Stimulated activated CD4-positive, alpha-beta T cell treated with anti-CD3 and anti-CD28 coated beads, Interleukin-4, amount 100 ng/mL, for 4 hours (primary cell): ENCODE measurements around the gene SEMA4G.

Experiments
- DNase-seq, 2 experiments: peaks; one replicate each; pipeline ENCODE4 v3.0.0-alpha.2; 2020

Gene SEMA4G, protein sequence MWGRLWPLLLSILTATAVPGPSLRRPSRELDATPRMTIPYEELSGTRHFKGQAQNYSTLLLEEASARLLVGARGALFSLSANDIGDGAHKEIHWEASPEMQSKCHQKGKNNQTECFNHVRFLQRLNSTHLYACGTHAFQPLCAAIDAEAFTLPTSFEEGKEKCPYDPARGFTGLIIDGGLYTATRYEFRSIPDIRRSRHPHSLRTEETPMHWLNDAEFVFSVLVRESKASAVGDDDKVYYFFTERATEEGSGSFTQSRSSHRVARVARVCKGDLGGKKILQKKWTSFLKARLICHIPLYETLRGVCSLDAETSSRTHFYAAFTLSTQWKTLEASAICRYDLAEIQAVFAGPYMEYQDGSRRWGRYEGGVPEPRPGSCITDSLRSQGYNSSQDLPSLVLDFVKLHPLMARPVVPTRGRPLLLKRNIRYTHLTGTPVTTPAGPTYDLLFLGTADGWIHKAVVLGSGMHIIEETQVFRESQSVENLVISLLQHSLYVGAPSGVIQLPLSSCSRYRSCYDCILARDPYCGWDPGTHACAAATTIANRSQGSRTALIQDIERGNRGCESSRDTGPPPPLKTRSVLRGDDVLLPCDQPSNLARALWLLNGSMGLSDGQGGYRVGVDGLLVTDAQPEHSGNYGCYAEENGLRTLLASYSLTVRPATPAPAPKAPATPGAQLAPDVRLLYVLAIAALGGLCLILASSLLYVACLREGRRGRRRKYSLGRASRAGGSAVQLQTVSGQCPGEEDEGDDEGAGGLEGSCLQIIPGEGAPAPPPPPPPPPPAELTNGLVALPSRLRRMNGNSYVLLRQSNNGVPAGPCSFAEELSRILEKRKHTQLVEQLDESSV

DNA sequence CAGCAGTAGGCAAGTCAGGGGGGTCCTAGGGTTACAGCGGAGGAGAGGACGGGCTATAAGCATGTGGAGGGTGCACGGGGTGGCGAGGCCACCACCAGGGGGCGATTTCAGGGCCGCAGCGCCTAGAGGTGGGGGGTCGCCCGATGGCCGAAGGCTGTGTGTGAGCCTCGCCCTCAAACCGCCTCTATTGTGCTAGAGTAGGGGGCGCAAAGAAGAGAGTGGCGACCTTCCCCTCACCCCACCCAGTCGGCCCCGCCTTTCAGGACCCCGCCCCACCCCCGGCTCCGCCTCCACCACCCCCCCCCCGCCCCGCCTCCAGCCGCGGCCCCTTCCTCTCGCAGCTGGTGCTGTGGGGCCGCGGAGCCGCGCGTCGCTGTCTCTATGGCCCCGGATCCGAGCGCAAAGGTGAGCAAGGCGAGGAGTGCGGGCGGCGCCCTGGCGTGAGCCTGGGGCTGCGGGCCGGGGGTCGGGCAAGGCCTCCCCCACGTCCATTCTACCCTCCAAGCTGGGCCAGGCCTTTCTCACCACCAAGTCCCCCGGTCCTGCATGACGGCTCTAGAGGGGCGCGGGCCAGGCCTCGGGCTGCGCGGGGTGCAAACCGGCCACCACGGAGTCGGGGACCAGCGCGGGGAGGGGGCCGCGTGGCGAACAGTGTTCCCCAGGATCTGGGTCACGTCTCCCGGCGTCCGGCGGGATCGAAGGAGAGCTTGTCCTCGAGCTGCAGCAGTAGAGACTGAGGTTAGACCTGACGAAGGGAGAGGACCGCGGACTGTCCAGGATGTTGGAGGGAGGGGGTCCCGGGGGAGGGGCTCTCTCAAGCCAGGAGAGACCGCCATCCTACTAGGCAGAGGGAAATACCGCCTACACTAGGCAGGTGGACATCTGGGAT lies at the start of gene SEMA4G:
TSS of gene SEMA4G (plus strand) at position 318 of the 889 bp plus-strand sequence. CDS start 3,409 bp downstream, outside the sequence.
- DNase-seq = peak; percentile 11 to 42

DNA sequence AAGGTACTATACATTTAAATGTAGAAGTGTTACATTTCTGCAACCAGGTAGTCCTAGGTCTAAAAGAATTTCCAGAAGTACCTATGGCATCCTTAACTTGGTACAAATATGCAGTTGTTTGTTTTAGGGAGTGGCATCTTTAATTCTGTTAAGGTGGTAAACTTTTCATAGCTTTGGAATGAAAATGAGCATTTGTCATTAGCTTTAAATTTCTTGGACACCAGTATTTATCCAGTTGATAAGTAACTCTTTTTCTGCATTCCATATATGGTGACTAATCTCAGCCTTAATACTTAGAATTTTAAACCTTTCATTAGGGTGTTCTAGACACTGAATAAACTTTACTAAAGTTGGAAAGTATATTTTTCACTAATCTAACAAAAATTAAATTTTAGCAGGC lies 45.7 kb upstream of the SEMA4G start:
- DNase-seq = no peak

DNA sequence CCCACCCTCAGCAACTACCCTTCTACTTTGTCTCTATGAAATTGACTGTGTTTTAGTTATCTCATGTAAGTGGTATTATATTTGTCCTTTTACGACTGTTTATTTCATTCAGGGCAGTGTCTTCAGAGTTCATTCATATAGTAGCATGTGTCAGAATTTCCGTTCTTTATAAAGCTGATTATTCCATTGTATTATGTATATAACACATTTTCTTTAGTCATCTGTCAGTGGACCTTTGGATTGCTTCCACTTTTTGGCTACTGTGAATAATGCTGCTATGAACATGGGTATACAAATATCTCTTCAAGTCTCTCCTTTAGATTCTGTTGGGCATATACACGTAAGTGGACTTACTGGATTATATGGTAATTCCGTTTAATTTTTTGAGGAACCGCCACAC lies 42.0 kb upstream of the SEMA4G start:
- no peak for DNase-seq

DNA sequence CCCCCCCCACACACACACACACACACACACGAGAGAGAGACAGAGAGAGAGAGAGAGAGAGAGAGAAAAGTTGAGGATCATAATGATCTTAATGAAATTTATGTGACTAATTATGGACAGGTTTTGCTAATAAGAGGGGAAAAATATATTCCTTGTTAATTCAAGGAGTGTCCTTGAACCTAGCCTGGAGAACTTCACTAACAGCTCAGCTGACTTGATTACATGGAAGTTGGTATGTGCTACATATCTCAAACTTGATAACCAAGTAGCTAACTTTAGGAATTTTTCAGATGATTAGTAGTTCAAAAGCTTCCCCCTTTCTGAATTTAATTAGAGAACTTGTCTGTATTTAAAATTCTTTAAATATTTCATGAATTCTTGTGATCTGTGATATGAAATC lies 41.3 kb upstream of the SEMA4G start:
- DNase-seq = no peak

DNA sequence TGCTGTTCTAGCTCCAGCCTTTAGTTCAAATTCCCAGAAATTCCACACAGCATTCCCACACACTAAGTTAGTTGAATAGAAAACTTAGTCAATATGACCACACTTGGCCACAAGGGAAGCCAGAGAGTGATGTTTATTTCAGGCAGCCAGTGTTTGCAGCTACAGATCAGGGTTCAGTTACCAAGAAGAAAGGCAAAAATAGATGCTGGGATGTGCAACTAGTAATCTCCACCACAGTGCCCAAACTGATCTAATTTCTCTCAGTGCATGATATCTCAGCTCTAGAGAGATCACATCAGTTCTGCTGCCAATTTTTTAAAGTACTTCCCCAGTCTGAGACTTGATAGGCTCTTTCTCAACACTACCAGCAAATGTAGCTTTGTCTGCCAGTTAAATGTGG lies 38.9 kb upstream of the SEMA4G start:
- DNase-seq = no peak

DNA sequence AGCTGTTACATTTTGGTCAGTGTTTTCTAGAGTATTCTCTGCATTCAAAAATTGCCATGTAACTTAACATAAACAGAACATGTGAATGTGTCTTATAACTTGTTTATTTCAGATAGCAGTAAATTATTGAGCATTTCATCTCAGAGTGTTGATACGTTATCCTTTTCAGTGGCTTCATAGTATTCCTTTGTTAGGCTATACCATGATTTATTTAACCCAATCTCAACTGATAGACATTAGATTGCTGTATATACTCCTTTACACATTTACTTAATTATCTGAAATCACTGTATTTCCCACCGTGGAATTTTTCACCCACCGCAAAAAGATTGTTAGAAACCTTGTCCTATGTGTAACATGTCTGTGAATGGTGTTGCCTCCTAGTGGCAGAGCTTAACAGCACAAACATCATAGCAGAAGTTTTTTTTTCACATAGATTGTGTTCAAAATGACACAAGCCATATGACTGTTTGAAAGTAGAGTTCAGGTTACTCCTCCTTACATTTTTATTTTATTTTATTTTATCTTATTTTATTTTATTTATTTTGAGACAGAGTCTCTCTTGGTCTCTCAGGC lies 35.1 kb upstream of the SEMA4G start:
- no peak for DNase-seq

DNA sequence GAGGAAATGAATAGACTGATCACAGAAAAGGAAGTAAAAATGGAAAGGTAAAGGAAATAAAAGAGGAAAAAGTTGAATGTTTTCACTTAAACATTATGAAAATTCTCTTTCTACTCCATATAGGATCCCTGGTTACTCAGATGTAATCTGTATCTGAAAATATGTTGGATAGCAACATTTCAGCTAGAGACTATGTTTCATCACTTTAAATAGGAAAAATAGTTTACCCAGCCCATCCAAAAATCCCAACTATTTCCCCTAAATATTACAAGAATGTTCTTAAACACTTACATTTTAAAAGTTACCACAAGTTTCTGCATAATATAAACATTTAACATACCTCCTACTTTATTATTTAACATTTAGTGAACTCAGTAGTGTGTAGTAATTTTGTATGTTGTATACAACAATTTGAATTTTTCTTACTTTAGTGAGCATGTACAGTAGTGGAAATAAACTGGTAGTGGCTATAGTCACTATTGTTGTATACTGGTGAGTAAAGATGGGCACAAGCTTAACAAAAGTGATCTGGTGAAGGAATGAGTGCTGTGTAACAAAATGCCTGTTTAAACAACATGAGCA lies 29.4 kb upstream of the SEMA4G start:
- DNase-seq = no peak

DNA sequence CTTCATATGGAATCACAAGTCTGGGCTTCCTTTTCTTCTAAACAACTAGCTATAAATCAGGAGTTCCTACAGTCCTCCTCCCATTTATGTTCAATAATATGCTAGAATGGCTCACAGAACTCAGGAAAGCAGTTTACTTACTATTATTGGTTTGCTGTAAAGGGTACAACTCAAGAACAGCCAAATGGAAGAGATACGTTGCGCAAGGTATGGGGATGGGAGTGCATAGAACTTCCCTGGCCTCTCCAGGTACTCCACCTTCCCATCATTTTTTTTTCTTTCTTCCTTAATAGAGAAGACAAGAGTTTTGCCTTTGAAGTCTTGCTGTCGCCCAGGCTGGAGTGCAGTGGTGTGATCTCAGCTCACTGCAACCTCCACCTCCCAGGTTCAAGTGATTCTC lies 27.1 kb upstream of the SEMA4G start:
- no peak for DNase-seq

DNA sequence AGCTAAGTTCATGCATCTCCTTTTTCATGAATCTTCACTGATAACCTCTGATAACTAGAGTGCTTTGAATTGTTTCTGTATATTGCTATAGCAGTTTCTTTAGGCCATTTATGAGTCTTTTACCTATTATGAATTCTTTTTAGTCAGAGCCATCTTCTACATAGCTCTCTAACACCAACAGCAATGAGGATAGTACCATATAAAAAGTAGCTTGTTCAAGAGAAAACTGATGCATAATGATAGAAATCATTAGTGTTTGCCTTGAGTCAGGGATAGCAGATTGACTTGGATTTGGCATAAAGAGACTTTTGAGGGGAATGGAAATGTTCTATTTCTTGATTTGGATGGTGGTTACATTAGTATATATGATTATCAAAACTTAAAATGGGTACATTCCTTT lies 25.8 kb upstream of the SEMA4G start:
- no peak for DNase-seq

DNA sequence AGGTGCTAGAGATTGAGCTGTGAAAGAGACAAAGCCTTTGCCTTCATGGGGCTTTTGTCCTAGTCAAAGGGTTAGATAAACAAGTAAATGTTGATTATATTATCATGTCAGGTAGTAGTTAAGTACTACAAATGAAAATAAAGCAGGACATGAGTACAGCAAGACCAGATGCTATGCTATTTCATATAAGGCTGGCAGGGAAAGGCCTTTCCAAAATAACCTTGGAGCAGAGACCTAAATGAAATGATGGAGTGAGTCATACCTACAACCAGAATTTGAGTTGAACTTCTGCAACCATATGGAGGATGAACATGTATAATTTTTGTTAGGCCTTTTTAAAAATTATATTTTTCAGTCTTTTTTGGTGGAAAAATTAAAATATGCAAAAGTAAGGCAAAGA lies 23.6 kb upstream of the SEMA4G start:
- DNase-seq = no peak

DNA sequence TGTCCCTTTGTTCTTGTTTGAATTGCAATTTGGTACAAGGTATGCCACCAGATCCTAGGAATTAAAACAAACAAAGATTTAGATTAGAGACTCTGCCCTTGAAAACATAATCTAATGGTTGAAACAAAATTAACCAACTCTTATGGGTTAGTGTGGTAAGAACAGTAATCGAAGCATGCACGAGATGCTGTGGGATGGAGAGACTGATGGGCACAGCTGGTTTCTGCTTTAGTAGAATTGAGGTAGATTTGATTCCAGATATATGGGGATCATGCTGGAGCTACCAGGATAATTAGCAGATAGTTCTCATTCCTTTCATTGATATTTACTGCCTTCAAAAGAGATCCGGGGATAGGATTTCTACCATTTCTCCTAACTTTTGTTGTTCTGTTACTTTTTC lies 20.4 kb upstream of the SEMA4G start:
- no peak for DNase-seq

DNA sequence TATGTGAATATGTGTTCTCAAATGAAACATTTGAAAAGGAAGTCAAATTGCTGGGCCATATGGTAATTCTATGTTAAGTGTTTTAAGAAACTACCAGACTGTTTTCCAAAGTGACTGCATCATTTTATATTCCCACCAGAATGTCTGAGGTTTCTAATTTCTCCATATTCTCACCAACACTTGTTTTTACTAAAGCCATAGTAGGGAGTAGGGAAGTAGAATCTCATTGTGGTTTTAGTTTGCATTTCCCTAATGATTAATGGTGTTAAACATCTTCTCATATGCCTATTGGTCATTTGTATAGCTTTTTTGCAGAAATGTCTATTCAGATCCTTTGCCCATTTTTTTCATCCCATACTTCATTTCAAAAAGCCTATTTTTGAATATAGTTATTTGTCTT lies 9.1 kb upstream of the SEMA4G start:
- no peak for DNase-seq

DNA sequence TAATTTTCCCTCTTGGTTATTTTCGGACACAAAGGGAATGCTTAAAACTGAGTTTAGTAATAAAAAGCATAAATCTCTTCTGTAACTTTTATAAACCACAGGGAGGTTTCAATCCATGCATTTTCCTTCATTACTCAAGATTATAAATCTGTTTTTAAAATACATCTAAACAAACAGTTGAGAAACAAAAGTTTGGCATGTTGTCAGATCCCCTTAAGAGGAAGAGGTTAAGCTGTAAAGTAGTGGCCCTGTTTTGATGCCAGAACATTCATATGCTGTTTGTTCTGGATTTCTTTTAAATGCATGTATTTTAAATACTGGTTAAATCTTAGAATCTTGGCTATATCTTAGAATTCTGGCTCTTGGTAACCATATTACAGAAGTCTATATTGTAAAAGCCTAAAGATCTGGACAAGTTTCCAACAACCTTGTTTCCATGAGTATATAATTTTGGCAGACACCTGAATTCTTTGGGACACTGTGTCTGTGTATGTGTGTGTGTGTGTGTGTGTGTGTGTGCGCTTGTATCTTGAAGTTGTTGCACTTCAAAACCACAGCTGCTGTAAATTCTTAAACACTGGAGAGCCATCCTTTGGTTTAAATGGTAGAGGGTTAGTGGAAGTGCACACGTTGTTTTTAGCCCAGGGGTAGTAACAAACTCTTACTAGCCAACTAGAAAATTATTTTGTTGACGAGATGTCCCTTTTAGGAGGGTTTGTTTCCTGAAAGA lies 6.8 kb upstream of the SEMA4G start:
- no peak for DNase-seq

DNA sequence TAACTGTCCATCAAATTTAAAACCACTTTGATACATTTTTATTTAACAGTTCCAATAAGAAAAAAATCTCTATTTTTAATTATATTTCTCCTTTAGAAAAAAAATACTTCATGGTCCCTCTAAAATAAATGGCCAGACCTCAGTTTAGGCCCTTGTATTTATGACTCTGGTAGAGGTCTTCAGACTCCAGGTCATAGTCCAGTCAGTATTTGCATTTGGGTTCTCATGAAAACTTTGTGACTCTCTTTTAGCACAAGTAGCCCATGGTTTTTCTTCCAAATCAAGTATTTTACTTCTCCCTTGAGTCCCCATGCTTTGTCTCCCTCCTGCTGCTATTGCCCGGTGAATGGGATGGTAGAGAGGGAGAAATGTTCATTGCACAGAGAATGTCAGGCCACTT lies 5.5 kb upstream of the SEMA4G start:
- no peak for DNase-seq

DNA sequence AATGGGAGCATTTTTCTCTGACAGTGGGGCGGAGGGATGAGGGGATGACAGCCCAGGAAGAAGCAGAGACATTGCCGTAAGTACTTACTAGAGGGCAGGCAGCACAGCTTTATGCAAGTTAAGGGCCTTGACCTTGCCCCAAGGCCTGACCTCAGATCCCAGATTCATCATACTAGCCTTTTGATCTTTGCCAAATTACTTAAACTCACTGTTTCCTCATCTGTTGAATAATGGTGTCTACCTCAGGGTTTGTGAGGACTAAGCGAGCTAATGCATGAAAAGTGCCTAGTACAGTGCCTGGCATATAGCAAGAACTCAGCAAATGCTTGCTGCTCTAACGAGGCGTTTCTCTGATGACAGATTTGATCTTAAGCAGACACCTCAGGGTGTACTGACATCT lies 3.5 kb upstream of the SEMA4G start:
- no peak for DNase-seq

DNA sequence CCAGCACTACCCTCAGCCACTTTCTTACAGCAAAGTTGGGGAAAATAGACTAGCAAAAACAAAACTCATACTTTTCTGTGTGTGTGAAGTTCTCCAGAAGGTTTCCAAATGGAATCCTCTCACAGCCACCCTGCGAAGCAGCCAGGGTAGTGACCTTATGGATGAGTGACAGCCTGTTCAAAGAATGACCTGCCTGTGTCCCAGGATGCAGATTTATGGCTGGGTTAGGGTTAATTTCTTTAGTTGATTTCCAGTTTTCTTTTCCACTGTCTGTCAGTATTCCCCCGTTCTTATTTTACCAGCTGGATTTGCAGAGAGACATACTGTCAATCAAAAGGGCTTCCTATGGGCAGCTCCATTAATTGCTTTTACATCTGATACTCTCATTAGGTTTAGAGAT lies 2.4 kb upstream of the SEMA4G start:
- no peak for DNase-seq

DNA sequence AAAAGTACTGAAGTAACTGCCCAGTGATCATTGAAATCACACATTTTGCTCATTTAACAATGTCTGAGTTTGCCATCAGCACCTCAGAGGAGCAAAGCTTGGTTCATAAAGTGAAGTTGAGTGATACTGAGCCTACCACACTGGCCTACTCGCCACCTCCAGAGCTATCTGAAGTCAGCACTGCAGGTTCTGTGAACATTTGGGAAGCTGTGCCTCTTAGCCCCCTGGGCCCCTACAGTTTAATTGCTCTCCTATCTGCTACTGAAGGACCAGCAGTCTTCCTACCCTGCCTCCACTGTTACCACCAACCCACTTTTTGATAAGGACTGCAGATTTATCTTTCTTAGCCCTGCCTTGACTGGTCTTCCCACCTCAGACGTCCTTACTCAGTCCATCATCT lies 2.0 kb upstream of the SEMA4G start:
- DNase-seq = no peak

DNA sequence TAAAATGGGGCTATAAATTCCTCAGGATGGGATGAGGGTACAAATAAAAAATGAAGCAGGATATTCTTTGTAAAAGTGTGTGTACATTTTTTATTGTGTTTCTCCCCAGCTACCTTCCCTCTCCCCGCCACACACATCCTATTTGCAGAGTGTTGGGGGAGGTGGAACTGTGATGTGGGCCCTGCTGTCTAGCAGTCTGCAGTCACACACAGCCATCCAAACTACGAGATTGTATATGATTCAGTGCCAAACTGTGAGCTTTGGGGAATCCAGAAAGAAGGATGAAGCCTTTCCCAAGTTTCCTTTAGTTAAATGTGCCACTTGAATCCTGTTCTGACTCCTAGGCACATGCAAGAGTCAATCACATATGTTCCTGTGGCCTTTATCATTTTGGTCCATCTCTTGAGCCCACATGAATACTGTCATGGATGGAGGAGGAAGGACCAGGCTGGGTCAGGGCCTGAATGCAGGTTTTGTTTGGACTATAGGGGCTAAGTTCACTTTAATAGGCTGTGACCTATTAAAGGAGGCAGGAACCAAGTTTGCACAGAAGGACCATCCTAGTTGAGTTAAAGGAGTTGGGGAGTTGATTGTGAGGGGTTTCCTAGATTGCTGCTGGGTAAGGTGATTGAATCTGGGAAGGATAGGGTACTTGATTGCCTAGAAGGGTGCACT lies 1.1 kb upstream of the SEMA4G start:
- DNase-seq = no peak

DNA sequence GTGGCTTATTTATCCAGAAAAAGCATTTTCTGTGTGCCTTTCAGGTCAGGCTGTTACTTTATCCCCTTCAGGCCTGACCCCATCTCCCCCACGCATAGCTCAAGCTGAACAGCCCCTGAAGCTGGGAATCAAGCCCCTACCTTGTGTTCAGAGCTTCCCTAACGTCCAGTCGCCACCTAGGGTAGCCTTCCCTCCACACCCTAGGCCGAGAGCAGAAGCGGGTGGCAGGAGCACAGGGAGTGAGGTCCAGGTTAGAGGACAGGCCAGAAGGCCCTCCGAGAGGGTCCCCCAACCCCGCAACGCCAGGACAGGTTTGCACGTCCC lies 479 bp upstream of the SEMA4G start:
- no peak for DNase-seq

DNA sequence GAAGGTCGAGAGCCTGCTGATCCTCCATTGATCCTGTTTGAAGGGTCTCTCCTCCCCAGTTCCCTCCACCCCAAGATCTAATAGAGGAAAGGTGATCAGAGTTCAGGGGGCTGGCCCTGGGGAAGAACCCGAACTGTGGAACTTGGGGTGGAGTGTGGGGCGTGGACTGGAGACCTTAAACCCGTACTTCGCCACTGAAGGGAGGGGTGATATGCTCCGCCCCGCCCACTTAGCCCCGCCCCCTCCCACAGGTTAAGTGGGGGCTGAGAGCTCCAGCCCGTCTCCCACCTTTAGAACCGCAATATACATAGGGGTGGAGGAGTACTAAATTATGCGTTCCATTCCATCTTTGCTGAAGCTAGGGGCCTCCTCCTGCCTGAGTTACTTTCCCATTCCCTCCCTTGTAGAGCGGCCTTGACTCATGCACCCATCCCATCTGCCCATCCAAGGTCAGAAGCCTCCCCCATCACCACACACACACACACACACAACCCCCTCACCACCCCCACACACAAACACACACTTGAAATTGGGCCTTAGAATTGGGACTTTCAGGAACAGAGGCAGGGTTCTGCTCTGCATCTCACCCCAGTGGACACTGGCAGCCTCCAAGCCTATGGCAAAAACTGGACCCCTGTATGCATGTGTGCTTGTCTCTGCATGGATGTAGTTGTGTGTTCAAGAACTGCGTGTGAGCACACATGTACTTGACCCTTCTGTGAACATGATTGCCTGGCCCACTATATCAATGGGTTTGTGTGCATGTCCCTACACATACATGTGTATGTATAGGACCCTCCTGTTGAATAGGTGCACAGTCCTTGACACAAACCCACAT lies 991 bp downstream of the SEMA4G start:
- peak in 1 of 2 experiments; percentile 18 for DNase-seq
